NT2/D1 (cell line): ENCODE results near the gene TEPSIN.

Source experiments
- SUZ12 ChIP-seq: IDR thresholded peaks from 2 replicates; pipeline ENCODE4 v1.6.1; 2011; ENCODE audit not compliant: insufficient read length, insufficient read depth; ENCODE audit errors: extremely low read depth
- YY1 ChIP-seq: IDR thresholded peaks from 2 replicates; pipeline ENCODE4 v1.6.1; 2011; ENCODE audit not compliant: insufficient read length, insufficient read depth

DNA sequence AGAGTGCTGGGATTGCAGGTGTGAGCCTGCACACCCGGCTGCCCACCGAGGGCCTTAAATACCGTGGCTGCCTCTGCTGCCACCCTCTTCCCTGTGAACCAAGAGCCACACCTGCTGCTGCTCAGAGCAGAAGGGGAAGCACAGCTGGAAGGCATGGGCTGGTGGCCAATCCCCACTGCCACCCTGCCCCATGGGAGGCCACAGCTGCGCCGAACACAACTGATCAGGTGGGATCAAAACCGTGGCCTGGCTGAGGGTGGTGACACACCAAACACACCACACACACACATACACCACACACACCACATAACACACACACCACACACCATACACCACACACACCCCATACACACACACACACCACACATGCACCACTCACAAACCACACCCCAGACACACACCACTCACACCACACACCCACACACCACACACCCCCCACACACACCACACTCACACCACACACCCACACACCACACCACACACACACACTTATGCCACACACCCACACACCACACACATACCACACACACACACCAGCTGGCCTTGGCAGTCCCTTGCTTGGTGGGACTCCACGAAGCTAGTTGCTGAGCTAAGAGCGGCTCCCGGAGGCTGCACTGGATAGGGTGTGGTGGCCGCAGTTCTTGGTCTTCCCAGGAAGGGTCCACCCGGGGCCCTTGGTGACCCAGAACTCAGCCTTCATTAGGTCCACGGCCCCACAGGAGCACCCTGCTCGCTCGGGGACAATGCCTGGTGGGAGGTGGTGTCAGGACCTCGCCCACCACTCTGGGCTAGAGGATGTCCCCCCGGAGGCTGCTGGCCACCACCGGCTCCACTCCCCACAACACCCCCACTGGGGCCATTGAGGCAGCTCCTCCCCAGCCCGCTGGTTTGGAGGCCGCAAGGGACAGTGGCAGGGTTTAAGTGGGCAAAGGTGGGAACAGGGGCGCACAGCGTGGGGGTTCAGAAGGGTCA is 31.0 kb downstream of the TEPSIN start:
- TF ChIP-seq YY1 (no peak), SUZ12 (no peak)
